ENCODE results near the gene COBLL1. TPM values are rescaled to one million over a fixed set of nuclear protein-coding genes. Genes with fewer than 3 reads are reported as not detected.

Gene COBLL1
- total RNA-seq, 1 experiment from 2014 or later = 4.4 TPM

- no peaks in the 10 kb centered on the region for H3K9me3 ChIP-seq (ENCODE audit: control insufficient read depth, insufficient read depth, low read depth, low read length)
- TF ChIP-seq POLR2AphosphoS5 (IDR thresholded peaks at IDR 0.05; ENCODE audit: low read depth, low read length) = no peak
- TF ChIP-seq REST (IDR thresholded peaks at IDR 0.05; ENCODE audit: insufficient read depth in 1 of 2, low read depth in 2 of 2, low read length in 1 of 2) = no peak
- no peak for TF ChIP-seq SIN3A (IDR thresholded peaks at IDR 0.05; ENCODE audit: borderline replicate concordance, insufficient read depth, low read depth, low read length)
- TF ChIP-seq TCF7L2 (IDR thresholded peaks at IDR 0.05; ENCODE audit: low read depth, low read length) = no peak
- no peak for TF ChIP-seq CTCF (IDR thresholded peaks at IDR 0.05)
- no peaks in the 10 kb centered on the region for H3K36me3 ChIP-seq (ENCODE audit: control insufficient read depth, insufficient read depth, low read length)
- ChIA-PET POLR2A (no interaction called here), CTCF (no interaction called here)
- DNase-seq (ENCODE audit: low read depth, low spot score) = no peak
- no peak for ATAC-seq
- H3K4me1 ChIP-seq (ENCODE audit: control insufficient read depth, insufficient read depth, low read length) = no peaks in the 10 kb centered on the region
- in situ Hi-C loops (cut with HindIII; ENCODE audit: low pct_unique_long_range_greater_than_20kb, low sequenced_read_pairs) (no loop called here), intact Hi-C loops (cut with micrococcal nuclease; ENCODE audit: unreplicated experiment) (no loop called here)
- H3K4me3 ChIP-seq (ENCODE audit: low read depth in 2 of 2, low read length in 2 of 2) = no peak overlapping the region
- no peak overlapping the region for H3K27ac ChIP-seq (ENCODE audit: low read length)
- no peaks in the 10 kb centered on the region for H3K27me3 ChIP-seq (ENCODE audit: control insufficient read depth, insufficient read depth, low read length)
- no TSS peak for BruUV-seq (replicated peaks)
These were observed 9.7 kb downstream of the COBLL1 start for GRCh38 chr2:164831887-164832286.

- TF ChIP-seq TCF7L2 (IDR thresholded peaks at IDR 0.05; ENCODE audit: low read depth, low read length) = no peak
- TF ChIP-seq CTCF (IDR thresholded peaks at IDR 0.05) = no peak
- no peak for TF ChIP-seq SIN3A (IDR thresholded peaks at IDR 0.05; ENCODE audit: borderline replicate concordance, insufficient read depth, low read depth, low read length)
- no peak for TF ChIP-seq REST (IDR thresholded peaks at IDR 0.05; ENCODE audit: insufficient read depth in 1 of 2, low read depth in 2 of 2, low read length in 1 of 2)
- TF ChIP-seq POLR2AphosphoS5 (IDR thresholded peaks at IDR 0.05; ENCODE audit: low read depth, low read length) = no peak
- in situ Hi-C loops (cut with HindIII; ENCODE audit: low pct_unique_long_range_greater_than_20kb, low sequenced_read_pairs) = no loop called here
- no peak overlapping the region for H3K27ac ChIP-seq (ENCODE audit: low read length)
- intact Hi-C loops (cut with micrococcal nuclease; ENCODE audit: unreplicated experiment) = no loop called here
- DNase-seq (ENCODE audit: low read depth, low spot score) (no peak), ATAC-seq (no peak)
- no peaks in the 10 kb centered on the region for H3K27me3 ChIP-seq (ENCODE audit: control insufficient read depth, insufficient read depth, low read length)
- H3K9me3 ChIP-seq (ENCODE audit: control insufficient read depth, insufficient read depth, low read depth, low read length) = no peaks in the 10 kb centered on the region
- ChIA-PET CTCF (interaction anchor here (0.7 kb wide), 1 partner anchor 128 kb away, joined by 3 read pairs; no protein-coding TSS in a partner anchor), POLR2A (interaction anchor here (0.5 kb wide), 1 partner anchor 21 kb away, joined by 4 read pairs; no protein-coding TSS in a partner anchor)
- BruUV-seq (replicated peaks) = no TSS peak
- H3K4me1 ChIP-seq (ENCODE audit: control insufficient read depth, insufficient read depth, low read length) = no peaks in the 10 kb centered on the region
- H3K36me3 ChIP-seq (ENCODE audit: control insufficient read depth, insufficient read depth, low read length) = no peaks in the 10 kb centered on the region
- no peak overlapping the region for H3K4me3 ChIP-seq (ENCODE audit: low read depth in 2 of 2, low read length in 2 of 2)
These were observed 10.4 kb downstream of the COBLL1 start for GRCh38 chr2:164831180-164831579.

Measured in Panc1 (cell line).